Measurements from ENCODE around the gene RBBP5. TPM values are rescaled to one million over a fixed set of nuclear protein-coding genes. Genes with fewer than 3 reads are reported as not detected.

The RBBP5 gene
- total and polyA plus RNA-seq, 2 donors (not counting 1 experiment from before 2014, with no cell fraction given), result 6.8 to 18.5 TPM

Other genes with a start within 250 kb of the RBBP5 start
- gene CNTN2, start 78.8 kb downstream of the RBBP5 start, total RNA-seq, result not detected in 2 replicates
- not detected in 2 replicates for gene CNTN2, start 78.8 kb downstream of the RBBP5 start, polyA plus RNA-seq
- 6.2 and 6.8 TPM in 2 replicates for gene TMEM81, start 37.5 kb downstream of the RBBP5 start, total RNA-seq
- gene TMEM81, start 37.5 kb downstream of the RBBP5 start, polyA plus RNA-seq, result 3.0 and 3.8 TPM in 2 replicates
- 15.2 and 15.7 TPM in 2 replicates for gene DSTYK, start 89.7 kb upstream of the RBBP5 start, total RNA-seq
- 3.6 and 4.6 TPM in 2 replicates for gene DSTYK, start 89.7 kb upstream of the RBBP5 start, polyA plus RNA-seq
- 3.3 and 4.0 TPM in 2 replicates for gene TMCC2, start 106.0 kb upstream of the RBBP5 start, total RNA-seq
- 1.8 and 2.0 TPM in 2 replicates for gene TMCC2, start 106.0 kb upstream of the RBBP5 start, polyA plus RNA-seq
- gene NUAK2, start 199.8 kb upstream of the RBBP5 start, total RNA-seq, result 102 and 105 TPM in 2 replicates
- 19.0 and 37.9 TPM in 2 replicates for gene NUAK2, start 199.8 kb upstream of the RBBP5 start, polyA plus RNA-seq
- 0.39 TPM in 1 of 2 replicates, not detected in the other for gene KLHDC8A, start 234.9 kb upstream of the RBBP5 start, total RNA-seq
- 0.56 and 0.60 TPM in 2 replicates for gene KLHDC8A, start 234.9 kb upstream of the RBBP5 start, polyA plus RNA-seq

Measured in B cell (primary cell).